Endothelial cell of umbilical vein (primary cell): ENCODE results near the gene C6orf89. TPM values are rescaled to one million over a fixed set of nuclear protein-coding genes. Genes with fewer than 3 reads are reported as not detected.

ENCODE experiments used
- BruUV-seq: library from RNA; stranded (reverse); fragments of 400-500 nt; replicated peaks from 2 replicates; lab custom pipeline; 2021; lab: Mats Ljungman, UMichigan
- CTCF ChIA-PET: fragments of 300-600, 350-600 bp; sonication (Branson Sonifier 250); formaldehyde crosslinking; loops from one replicate; lab custom pipeline; 2021; ENCODE audit warnings: antibody characterized with exemption, inconsistent platforms; lab: Charles Lee
- POLR2A ChIA-PET: fragments of 300-600, 350-600 bp; sonication (Branson Sonifier 250); formaldehyde crosslinking; loops from one replicate; lab custom pipeline; 2021; ENCODE audit warnings: antibody characterized with exemption, inconsistent platforms; lab: Charles Lee
- DNase-seq: peaks from one replicate; pipeline ENCODE4 v3.0.0-alpha.2; 2011; ENCODE audit warnings: low read depth, low spot score
- FAIRE-seq: peaks from 2 replicates; lab custom pipeline; 2011; peaks lifted over from hg19 to GRCh38; lab: Jason Lieb, UNC
- H2AFZ ChIP-seq: 2 replicates; pipeline ENCODE4 v1.6.0; 2012; ENCODE audit warnings: low read depth, low read length, control low read depth, inconsistent platforms
- H3K27ac ChIP-seq: 2 replicates; pipeline ENCODE4 v1.5.1; 2011; ENCODE audit warnings: low read depth, mild to moderate bottlenecking, control low read depth, low read length, moderate library complexity; ENCODE audit not compliant: insufficient read depth
- H3K27me3 ChIP-seq, 2 experiments: 2 replicates each; pipeline versions ENCODE4 v1.6.0 to v1.6.1; 2011; ENCODE audit warnings: low read length in 2 of 2, mixed read lengths in 1 of 2; ENCODE audit not compliant: control insufficient read depth in 2 of 2, insufficient read depth in 2 of 2
- H3K36me3 ChIP-seq, 2 experiments: 2 replicates in 1 of 2; 3 replicates in 1 of 2; pipeline ENCODE4 v1.5.1; 2011; ENCODE audit warnings: low read length in 2 of 2, mild to moderate bottlenecking in 1 of 2, moderate library complexity in 1 of 2; ENCODE audit not compliant: control insufficient read depth in 2 of 2, insufficient read depth in 2 of 2; ENCODE audit errors: extremely low read depth in 1 of 2
- H3K4me1 ChIP-seq: 3 replicates; pipeline ENCODE4 v1.5.1; 2011; ENCODE audit warnings: mild to moderate bottlenecking, low read length; ENCODE audit not compliant: control insufficient read depth, insufficient read depth; ENCODE audit errors: extremely low read depth
- H3K4me2 ChIP-seq: 2 replicates; pipeline ENCODE4 v1.6.1; 2011; ENCODE audit warnings: low read length, control low read depth, mixed read lengths; ENCODE audit not compliant: insufficient read depth
- H3K4me3 ChIP-seq, 3 experiments: fragments of 200-600 bp in 1 of 3; sonication (generic), shearing (Covaris generic) in 1 of 3; replicated peaks in 1 of 3; 2 replicates each; pipeline ENCODE4 v1.5.1; 2011 to 2016; ENCODE audit warnings: control low read depth in 3 of 3, low read length in 3 of 3, mild to moderate bottlenecking in 2 of 3, inconsistent platforms in 1 of 3, low read depth in 1 of 3, moderate library complexity in 1 of 3; ENCODE audit not compliant: insufficient read depth in 1 of 3
- H3K79me2 ChIP-seq: 2 replicates; pipeline ENCODE4 v1.6.0; 2012; ENCODE audit warnings: low read length, inconsistent platforms; ENCODE audit not compliant: control insufficient read depth, insufficient read depth
- H3K9ac ChIP-seq: replicated peaks from 2 replicates; pipeline ENCODE3; 2011; ENCODE audit warnings: low read length, control low read depth; ENCODE audit not compliant: insufficient read depth; ENCODE audit errors: extremely low read depth
- H3K9me1 ChIP-seq: replicated peaks from 3 replicates; pipeline ENCODE4 v1.6.0; 2011; ENCODE audit warnings: mild to moderate bottlenecking, low read length; ENCODE audit not compliant: control insufficient read depth, insufficient read depth; ENCODE audit errors: extremely low read depth
- H3K9me3 ChIP-seq: replicated peaks from 2 replicates; pipeline ENCODE4 v1.5.1; 2012; ENCODE audit warnings: low read length, inconsistent platforms; ENCODE audit not compliant: control insufficient read depth, insufficient read depth
- H4K20me1 ChIP-seq: replicated peaks from 2 replicates; pipeline ENCODE3; 2011; ENCODE audit warnings: mild to moderate bottlenecking, low read length; ENCODE audit not compliant: control insufficient read depth, insufficient read depth; ENCODE audit errors: extremely low read depth
- CTCF ChIP-seq, 2 donors: IDR thresholded peaks; 1 replicate in 1 of 2; 2 replicates in 1 of 2; pipeline ENCODE4 v1.5.1; 2011; ENCODE audit warnings: low read length in 2 of 2, mild to moderate bottlenecking in 2 of 2, moderate library complexity in 2 of 2, control low read depth in 1 of 2, inconsistent platforms in 1 of 2, low read depth in 1 of 2; ENCODE audit not compliant: insufficient read depth in 1 of 2; ENCODE audit errors: extremely low read depth in 1 of 2
- EZH2 ChIP-seq: IDR thresholded peaks from 2 replicates; pipeline ENCODE4 v1.6.1; 2012; ENCODE audit warnings: borderline replicate concordance, low read depth, mild to moderate bottlenecking, moderate library complexity, low read length, inconsistent platforms; ENCODE audit not compliant: severe bottlenecking
- FOS ChIP-seq: IDR thresholded peaks from 2 replicates; pipeline ENCODE4 v1.6.1; 2011; ENCODE audit warnings: mild to moderate bottlenecking, low read length, moderate library complexity, borderline replicate concordance; ENCODE audit not compliant: insufficient read depth
- GATA2 ChIP-seq: IDR thresholded peaks from 2 replicates; pipeline ENCODE4 v1.7.0; 2011; ENCODE audit warnings: low read depth, mild to moderate bottlenecking, moderate library complexity, mixed read lengths, low read length; ENCODE audit not compliant: insufficient read length, insufficient read depth
- JUN ChIP-seq: IDR thresholded peaks from 2 replicates; pipeline ENCODE4 v1.6.1; 2011; ENCODE audit warnings: borderline replicate concordance, low read depth; ENCODE audit not compliant: insufficient read length, insufficient read depth
- MAX ChIP-seq: IDR thresholded peaks from 2 replicates; pipeline ENCODE4 v1.6.1; 2011; ENCODE audit not compliant: insufficient read depth, insufficient read length
- MYC ChIP-seq: IDR thresholded peaks from one replicate; pipeline ENCODE4 v1.6.1; 2011; ENCODE audit warnings: mild to moderate bottlenecking, low read depth, low read length
- POLR2A ChIP-seq: IDR thresholded peaks from 2 replicates; pipeline ENCODE4 v1.6.1; 2012; ENCODE audit warnings: low read depth, mild to moderate bottlenecking, control low read depth, low read length
- POLR2AphosphoS5 ChIP-seq: IDR thresholded peaks from 2 replicates; pipeline ENCODE4 v1.6.1; 2012; ENCODE audit warnings: low read depth, mild to moderate bottlenecking, control low read depth, low read length, moderate library complexity; ENCODE audit not compliant: insufficient read depth
- dilution Hi-C: fragments of 300-500 bp; cut with MboI; formaldehyde crosslinking; loops from one replicate; pipeline ENCODE4 v1.15.0; 2019; ENCODE audit warnings: low sequenced_read_pairs; ENCODE audit not compliant: extremely low pct_ligation_motif_present
- intact Hi-C: fragments of 100-400 bp; cut with micrococcal nuclease; formaldehyde crosslinking; loops from one replicate; pipeline ENCODE4 v1.10.0; 2022
- polyA plus RNA-seq, 4 experiments: library from polyadenylated mRNA; depleted of rRNA in 3 of 4; stranded (reverse) in 3 of 4; unstranded in 1 of 4; fragments of >200 nt; gene quantifications; 2 replicates each; pipeline versions ENCODE4 v1.2.1 to v1.2.3, GENCODE V29; 2011 to 2012; ENCODE audit warnings: missing spikeins in 1 of 4
- total RNA-seq: library from RNA; stranded (reverse); gene quantifications from 2 replicates; pipeline ENCODE4 v1.2.3, GENCODE V29; 2021

C6orf89 gene
- total and polyA plus RNA-seq, 2 donors (not counting 3 experiments of a cell fraction or from before 2014, with no cell fraction given): 18.2 to 34.0 TPM

GRCh38 chr6:36949636-36950035 is 63.9 kb downstream of the C6orf89 start:
- ChIA-PET POLR2A (interaction anchor here (1.8 kb wide), 1 partner anchor 36 kb away, joined by 6 read pairs; the partner anchor contains the start of gene MTCH1), CTCF (interaction anchor here (0.6 to 1.6 kb wide), 6 partner anchors 29 to 167 kb away, joined by 3 to 8 read pairs (median 3); no protein-coding TSS in a partner anchor)
- Histone ChIP-seq H3K9me3 (no peaks in the 10 kb centered on the region), H3K27ac (peak overlapping the region; percentile 96), H3K9ac (peak overlapping the region; percentile 59), H3K36me3 (no peaks in the 10 kb centered on the region), H2AFZ (peak overlapping the region; percentile 87), H4K20me1 (no peaks in the 10 kb centered on the region), H3K79me2 (no peaks in the 10 kb centered on the region), H3K9me1 (no peaks in the 10 kb centered on the region), H3K4me2 (peak overlapping the region; percentile 71), H3K4me1 (peaks cover 13% of the 10 kb centered on the region), H3K4me3 (no peak overlapping the region), H3K27me3 (no peaks in the 10 kb centered on the region)
- TF ChIP-seq MAX: no peak
- TF ChIP-seq POLR2AphosphoS5: peak; percentile 36
- peak; percentile 82 for TF ChIP-seq FOS
- no peak for TF ChIP-seq EZH2
- peak; percentile 94 for TF ChIP-seq JUN
- no peak for TF ChIP-seq MYC
- TF ChIP-seq POLR2A: no peak
- no peak for TF ChIP-seq CTCF (IDR thresholded peaks at IDR 0.05; ENCODE audit: extremely low read depth in 1 of 2, insufficient read depth in 1 of 2, low read depth in 1 of 2, low read length in 2 of 2)
- TF ChIP-seq GATA2: peak; percentile 68
- dilution Hi-C loops (no loop called here), intact Hi-C loops (loop anchor here (2.0 kb wide), 1 partner anchor 63 kb away; no protein-coding TSS in a partner anchor)
- BruUV-seq: no TSS peak
- DNase-seq: peak; percentile 88
- FAIRE-seq: peak; percentile 89
